GM19397 (cell line): Measurements from ENCODE around the gene VAMP5.
"Not testable (repeated sequence)": the region's sequence is repeated elsewhere in the genome, so short reads cannot be mapped to it uniquely, and the experiment has no call there.

Experiments used
- ATAC-seq: cut with Tn5 transposase; IDR thresholded peaks from one replicate; pipeline ENCODE4 v1.9.1; 2021; ENCODE audit warnings: mild to moderate bottlenecking, moderate library complexity; ENCODE audit not compliant: unreplicated experiment

The VAMP5 gene

GRCh38 chr2:85584354-85584856 lies at the start of gene VAMP5:
TSS of gene VAMP5 (plus strand) at chr2:85584431. CDS start at chr2:85584491, 60 bp downstream.
- peak; percentile 49 for ATAC-seq

GRCh38 chr2:85534881-85535280 lies 49.4 kb upstream of the VAMP5 start:
- no peak for ATAC-seq

GRCh38 chr2:85536479-85536878 lies 47.8 kb upstream of the VAMP5 start:
- no peak for ATAC-seq

GRCh38 chr2:85537600-85538506 lies 46.4 kb upstream of the VAMP5 start:
- no peak for ATAC-seq

GRCh38 chr2:85538507-85539360 lies 45.5 kb upstream of the VAMP5 start, which contains the start of gene MAT2A:
TSS of gene MAT2A (plus strand) at chr2:85539168. CDS start at chr2:85539288, 120 bp downstream.
- peak; percentile 78 for ATAC-seq

- ATAC-seq: peak; percentile 38
These were observed 44.7 kb upstream of the VAMP5 start for GRCh38 chr2:85539361-85540132.

GRCh38 chr2:85540133-85540648 lies 44.0 kb upstream of the VAMP5 start:
- ATAC-seq: no peak

- no peak for ATAC-seq
These were observed 43.0 kb upstream of the VAMP5 start for GRCh38 chr2:85541262-85541661.

- ATAC-seq: no peak
These were observed 42.3 kb upstream of the VAMP5 start for GRCh38 chr2:85541753-85542457.

GRCh38 chr2:85542777-85543176 lies 41.5 kb upstream of the VAMP5 start:
- no peak for ATAC-seq

- ATAC-seq: not testable (repeated sequence)
These were observed 40.0 kb upstream of the VAMP5 start for GRCh38 chr2:85544254-85544691.

- ATAC-seq: not testable (repeated sequence)
These were observed 39.1 kb upstream of the VAMP5 start for GRCh38 chr2:85544915-85545779.

GRCh38 chr2:85545780-85546240 lies 38.4 kb upstream of the VAMP5 start:
- no peak for ATAC-seq

- ATAC-seq: no peak
These were observed 37.0 kb upstream of the VAMP5 start for GRCh38 chr2:85547089-85547858.

GRCh38 chr2:85547859-85548607 lies 36.2 kb upstream of the VAMP5 start:
- no peak for ATAC-seq

GRCh38 chr2:85548608-85548900 lies 35.7 kb upstream of the VAMP5 start:
- ATAC-seq: no peak

- no peak for ATAC-seq
These were observed 35.1 kb upstream of the VAMP5 start for GRCh38 chr2:85549095-85549494.
